Activated naive CD8-positive, alpha-beta T cell treated with anti-CD3 and anti-CD28 coated beads, Interleukin-2, amount 10 ng/mL, durations not matched to agents 7 days and 5 days (primary cell): ENCODE measurements around the gene CHGA. TPM values are rescaled to one million over a fixed set of nuclear protein-coding genes. Genes with fewer than 3 reads are reported as not detected.

Experiments
- ATAC-seq: fragments of 150-1000 bp; cut with Tn5 transposase; one replicate; pipeline ENCODE4 v1.10.0; 2021; ENCODE audit warnings: low read depth, moderate library complexity
- POLR2A ChIA-PET: fragments of 350-600 bp; sonication (Branson Sonifier 250); formaldehyde crosslinking; loops from one replicate; lab custom pipeline; 2021; ENCODE audit warnings: antibody characterized with exemption; lab: Charles Lee
- DNase-seq: peaks from one replicate; pipeline ENCODE4 v3.0.0; 2021
- H3K27ac Mint-ChIP-seq: one replicate; pipeline ENCODE4 v1.8.0; 2022; ENCODE audit warnings: mild to moderate bottlenecking, mixed read lengths
- H3K27me3 Mint-ChIP-seq: one replicate; pipeline ENCODE4 v1.8.0; 2022; ENCODE audit warnings: mild to moderate bottlenecking, moderate library complexity, mixed read lengths
- H3K36me3 Mint-ChIP-seq: one replicate; pipeline ENCODE4 v1.8.0; 2021; ENCODE audit warnings: mild to moderate bottlenecking, mixed read lengths
- H3K4me1 Mint-ChIP-seq: one replicate; pipeline ENCODE4 v1.8.0; 2021; ENCODE audit warnings: mixed read lengths
- H3K4me3 Mint-ChIP-seq: one replicate; pipeline ENCODE4 v1.8.0; 2022; ENCODE audit warnings: mild to moderate bottlenecking, moderate library complexity, mixed read lengths
- H3K9me3 Mint-ChIP-seq: one replicate; pipeline ENCODE4 v1.8.0; 2021; ENCODE audit warnings: mixed read lengths
- total RNA-seq, 2 experiments: library from RNA; stranded (reverse); gene quantifications; one replicate each; pipeline ENCODE4 v1.2.3, GENCODE V29; 2021

CHGA gene
- total RNA-seq, 2 experiments from 2014 or later, result not detected

DNA sequence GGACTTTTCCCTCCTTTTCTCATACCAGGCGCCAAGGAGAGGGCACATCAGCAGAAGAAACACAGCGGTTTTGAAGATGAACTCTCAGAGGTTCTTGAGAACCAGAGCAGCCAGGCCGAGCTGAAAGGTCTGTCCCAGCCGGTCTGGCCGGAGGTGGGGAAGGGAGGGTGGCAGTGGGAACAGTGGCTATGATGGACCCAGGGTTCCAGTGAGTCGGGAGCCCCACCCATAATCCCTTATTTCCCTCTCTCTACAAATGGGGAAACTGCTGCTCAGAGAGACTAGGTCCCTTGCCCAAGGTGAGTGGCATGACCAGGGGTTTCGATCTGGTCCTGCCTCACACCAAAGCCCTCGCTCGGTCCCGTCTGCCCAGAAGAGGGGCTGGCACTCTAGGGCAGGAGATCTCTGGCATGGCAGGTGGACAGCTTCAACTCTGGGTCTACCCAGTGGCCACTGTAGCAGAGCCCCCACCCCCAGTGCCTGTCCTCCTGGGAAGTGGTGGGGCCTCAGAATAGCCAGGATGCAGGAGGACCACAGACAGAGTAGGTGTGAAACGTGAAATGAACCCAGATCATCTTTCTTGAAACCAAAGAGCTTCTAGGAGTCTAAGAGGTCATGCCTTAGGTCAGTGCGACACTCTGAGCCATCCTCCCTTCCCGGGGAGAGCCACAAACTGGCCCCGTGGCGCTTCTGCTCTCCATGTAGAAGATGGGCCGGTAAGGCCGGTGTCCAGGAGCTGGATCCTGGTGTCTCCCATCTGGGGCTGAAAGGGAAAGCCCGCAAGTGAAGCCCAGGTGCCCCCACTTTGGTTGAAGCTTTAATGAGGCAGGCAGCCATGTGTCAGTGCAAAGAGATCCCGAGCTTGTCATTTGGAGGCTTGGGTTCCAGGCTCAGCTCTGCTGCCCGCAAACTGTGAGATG, 7.0 kb downstream of the CHGA start:
- no peaks in the 10 kb centered on the region for H3K9me3 Mint-ChIP-seq
- no peaks in the 10 kb centered on the region for H3K36me3 Mint-ChIP-seq
- POLR2A ChIA-PET, result no interaction called here
- no peak overlapping the region for H3K4me3 Mint-ChIP-seq
- DNase-seq (no peak), ATAC-seq (no peak)
- H3K4me1 Mint-ChIP-seq, result no peaks in the 10 kb centered on the region
- H3K27ac Mint-ChIP-seq, result no peak overlapping the region
- no peaks in the 10 kb centered on the region for H3K27me3 Mint-ChIP-seq

DNA sequence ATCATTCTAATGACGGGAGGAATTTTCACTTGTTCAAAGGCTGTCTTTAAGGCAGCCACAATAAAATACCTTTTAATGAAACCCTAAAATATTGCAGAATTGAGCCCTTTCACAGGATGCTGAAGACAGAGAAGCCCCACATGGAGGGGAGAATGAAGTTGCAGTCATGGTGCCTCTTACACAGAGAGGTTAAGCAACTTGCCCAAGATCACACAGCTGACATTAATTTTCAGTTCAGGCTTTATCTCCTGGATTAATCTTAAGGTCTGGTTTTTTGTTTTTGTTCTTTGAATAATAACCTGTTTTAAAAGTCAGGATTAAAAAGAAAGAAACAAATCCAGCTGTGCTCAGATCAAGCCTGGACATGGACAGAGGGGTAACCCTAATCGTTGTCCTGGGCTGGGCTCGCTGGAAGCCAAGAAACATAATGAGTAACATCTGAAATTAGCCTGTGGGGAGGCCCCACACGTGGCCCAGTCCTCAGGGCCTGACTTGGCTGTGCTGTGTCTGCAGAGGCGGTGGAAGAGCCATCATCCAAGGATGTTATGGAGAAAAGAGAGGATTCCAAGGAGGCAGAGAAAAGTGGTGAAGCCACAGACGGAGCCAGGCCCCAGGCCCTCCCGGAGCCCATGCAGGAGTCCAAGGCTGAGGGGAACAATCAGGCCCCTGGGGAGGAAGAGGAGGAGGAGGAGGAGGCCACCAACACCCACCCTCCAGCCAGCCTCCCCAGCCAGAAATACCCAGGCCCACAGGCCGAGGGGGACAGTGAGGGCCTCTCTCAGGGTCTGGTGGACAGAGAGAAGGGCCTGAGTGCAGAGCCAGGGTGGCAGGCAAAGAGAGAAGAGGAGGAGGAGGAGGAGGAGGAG, 8.0 kb downstream of the CHGA start:
- H3K27ac Mint-ChIP-seq, result no peak overlapping the region
- no peaks in the 10 kb centered on the region for H3K27me3 Mint-ChIP-seq
- DNase-seq, result no peak
- POLR2A ChIA-PET, result no interaction called here
- H3K36me3 Mint-ChIP-seq, result no peaks in the 10 kb centered on the region
- no peak overlapping the region for H3K4me3 Mint-ChIP-seq
- no peak for ATAC-seq
- H3K4me1 Mint-ChIP-seq, result no peaks in the 10 kb centered on the region
- no peaks in the 10 kb centered on the region for H3K9me3 Mint-ChIP-seq

DNA sequence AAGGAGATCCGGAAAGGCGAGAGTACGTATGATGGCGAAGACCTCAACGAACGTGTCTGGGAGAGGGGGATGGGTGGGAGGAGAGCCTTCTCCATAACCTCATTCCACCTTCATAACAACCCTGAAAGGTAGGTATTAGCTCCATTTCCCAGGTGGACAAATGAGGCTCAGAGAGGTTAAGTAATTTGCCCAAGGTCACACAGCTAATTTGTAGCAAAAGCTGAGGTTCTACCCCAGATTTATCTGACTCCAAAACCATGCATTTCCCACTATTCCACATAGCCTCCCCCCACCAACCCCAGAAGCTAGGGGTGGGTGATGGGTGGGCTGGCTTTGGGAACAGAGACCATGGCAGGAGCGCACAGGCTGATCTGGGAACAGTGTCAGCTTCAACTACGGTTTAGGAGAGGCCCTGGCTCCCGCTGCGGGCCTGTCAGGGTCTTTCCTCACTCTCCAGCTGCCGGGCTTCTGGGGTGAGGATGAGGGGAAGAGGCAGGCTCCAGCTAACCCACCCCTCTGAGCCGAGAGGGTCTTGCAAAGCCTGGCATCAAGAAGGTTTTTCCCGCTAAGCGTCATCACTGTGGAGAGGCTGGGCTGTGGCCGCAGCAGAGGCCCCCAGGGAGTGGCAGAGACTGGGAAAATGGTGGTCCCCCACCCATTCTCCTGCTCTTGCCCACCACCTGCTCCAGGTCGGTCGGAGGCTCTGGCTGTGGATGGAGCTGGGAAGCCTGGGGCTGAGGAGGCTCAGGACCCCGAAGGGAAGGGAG, 8.9 kb downstream of the CHGA start:
- H3K27me3 Mint-ChIP-seq, result no peaks in the 10 kb centered on the region
- H3K9me3 Mint-ChIP-seq, result no peaks in the 10 kb centered on the region
- POLR2A ChIA-PET, result no interaction called here
- no peak overlapping the region for H3K27ac Mint-ChIP-seq
- H3K4me3 Mint-ChIP-seq, result no peak overlapping the region
- DNase-seq (no peak), ATAC-seq (no peak)
- no peaks in the 10 kb centered on the region for H3K4me1 Mint-ChIP-seq
- no peaks in the 10 kb centered on the region for H3K36me3 Mint-ChIP-seq

DNA sequence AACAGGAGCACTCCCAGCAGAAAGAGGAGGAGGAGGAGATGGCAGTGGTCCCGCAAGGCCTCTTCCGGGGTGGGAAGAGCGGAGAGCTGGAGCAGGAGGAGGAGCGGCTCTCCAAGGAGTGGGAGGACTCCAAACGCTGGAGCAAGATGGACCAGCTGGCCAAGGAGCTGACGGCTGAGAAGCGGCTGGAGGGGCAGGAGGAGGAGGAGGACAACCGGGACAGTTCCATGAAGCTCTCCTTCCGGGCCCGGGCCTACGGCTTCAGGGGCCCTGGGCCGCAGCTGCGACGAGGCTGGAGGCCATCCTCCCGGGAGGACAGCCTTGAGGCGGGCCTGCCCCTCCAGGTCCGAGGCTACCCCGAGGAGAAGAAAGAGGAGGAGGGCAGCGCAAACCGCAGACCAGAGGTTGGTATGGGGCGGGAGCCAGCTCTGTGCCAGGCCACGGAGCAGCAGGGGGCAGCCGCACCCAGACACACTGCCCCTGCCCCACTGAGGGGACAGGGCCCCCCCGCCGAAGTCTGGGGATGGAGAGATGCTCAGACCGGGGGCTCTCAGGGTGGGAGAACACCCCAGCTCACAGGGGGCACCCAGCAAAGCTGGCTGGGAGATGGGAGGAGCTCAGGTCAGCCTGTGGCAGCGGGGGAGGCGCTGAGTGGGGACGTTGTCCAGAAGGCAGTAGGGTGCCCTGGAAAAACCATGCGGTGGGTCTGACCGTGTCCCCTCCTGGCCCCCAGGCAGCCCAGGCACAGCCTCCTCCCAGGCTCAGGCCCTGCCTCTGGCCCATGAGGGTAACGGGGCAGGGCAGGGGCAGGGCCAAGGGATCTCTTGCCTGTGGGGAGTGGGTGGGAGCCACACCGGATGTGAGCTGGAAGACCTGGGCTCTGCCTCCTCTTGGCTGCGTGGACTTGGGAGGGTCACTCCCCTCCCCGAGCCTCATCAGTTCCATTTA, 9.8 kb downstream of the CHGA start:
- no peaks in the 10 kb centered on the region for H3K9me3 Mint-ChIP-seq
- H3K4me3 Mint-ChIP-seq, result no peak overlapping the region
- H3K36me3 Mint-ChIP-seq, result no peaks in the 10 kb centered on the region
- no peak overlapping the region for H3K27ac Mint-ChIP-seq
- no peaks in the 10 kb centered on the region for H3K27me3 Mint-ChIP-seq
- no peak for ATAC-seq
- H3K4me1 Mint-ChIP-seq, result no peaks in the 10 kb centered on the region
- no peak for DNase-seq
- POLR2A ChIA-PET, result no interaction called here

DNA sequence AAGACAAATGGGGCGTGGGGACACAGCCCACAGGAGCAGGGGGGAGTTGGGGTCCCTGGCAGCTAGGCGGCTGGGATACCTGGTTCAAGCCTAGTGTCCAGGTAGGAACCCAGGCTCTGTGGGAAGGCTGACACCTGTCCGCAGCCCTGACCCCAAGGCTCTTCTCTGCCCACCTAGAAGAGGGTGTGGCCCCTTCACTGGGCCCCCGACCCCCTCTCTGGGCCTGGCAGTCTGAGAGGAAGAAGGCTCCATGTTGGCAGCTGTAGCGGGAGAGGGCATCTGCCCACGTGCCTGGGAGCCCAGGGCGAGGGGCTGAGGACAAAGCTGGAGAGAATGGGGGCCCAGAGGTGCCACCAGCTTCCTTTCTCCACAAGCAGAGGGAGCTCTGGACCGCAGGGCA, 10.5 kb downstream of the CHGA start:
- POLR2A ChIA-PET, result no interaction called here

DNA sequence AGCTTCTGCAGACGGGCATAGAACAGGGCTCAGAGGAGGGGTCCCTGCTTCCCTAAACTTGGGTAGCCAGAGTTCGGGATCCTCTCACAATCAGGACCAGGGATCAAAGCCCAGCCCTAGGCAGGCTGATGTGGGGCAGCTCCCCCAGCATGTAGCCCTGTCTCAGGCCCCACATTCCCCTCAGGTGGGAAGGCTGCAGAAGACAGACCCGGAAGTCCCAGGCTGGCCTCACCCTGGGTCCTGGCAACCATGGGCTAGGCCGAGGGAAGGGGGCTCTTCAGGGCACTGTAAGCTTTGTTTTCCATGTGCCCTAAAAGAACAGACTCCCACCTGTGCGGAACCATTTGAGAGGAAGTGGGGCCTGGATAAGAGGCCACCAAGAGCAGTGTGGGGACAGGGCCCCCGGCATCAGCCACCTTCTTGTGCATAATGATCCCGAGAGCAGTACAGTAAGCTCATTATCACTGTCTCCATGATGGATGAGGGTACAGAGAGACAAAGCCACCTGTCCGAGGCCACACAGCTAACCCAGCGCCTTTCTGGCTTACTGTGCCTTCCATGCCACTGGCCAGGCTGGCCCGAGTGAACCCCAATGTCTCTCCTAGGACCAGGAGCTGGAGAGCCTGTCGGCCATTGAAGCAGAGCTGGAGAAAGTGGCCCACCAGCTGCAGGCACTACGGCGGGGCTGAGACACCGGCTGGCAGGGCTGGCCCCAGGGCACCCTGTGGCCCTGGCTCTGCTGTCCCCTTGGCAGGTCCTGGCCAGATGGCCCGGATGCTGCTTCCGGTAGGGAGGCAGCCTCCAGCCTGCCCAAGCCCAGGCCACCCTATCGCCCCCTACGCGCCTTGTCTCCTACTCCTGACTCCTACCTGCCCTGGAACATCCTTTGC, 11.5 kb downstream of the CHGA start:
- H3K36me3 Mint-ChIP-seq, result no peaks in the 10 kb centered on the region
- no peak overlapping the region for H3K4me3 Mint-ChIP-seq
- H3K27me3 Mint-ChIP-seq, result no peaks in the 10 kb centered on the region
- H3K27ac Mint-ChIP-seq, result no peak overlapping the region
- ATAC-seq (no peak), DNase-seq (no peak)
- POLR2A ChIA-PET, result no interaction called here
- no peaks in the 10 kb centered on the region for H3K9me3 Mint-ChIP-seq
- H3K4me1 Mint-ChIP-seq, result no peaks in the 10 kb centered on the region

More for the DNA sequence above, 10.5 kb downstream of the CHGA start:
- Mint-ChIP-seq H3K4me3 (no peak overlapping the region), H3K27me3 (no peaks in the 10 kb centered on the region), H3K4me1 (no peaks in the 10 kb centered on the region), H3K27ac (no peak overlapping the region), H3K36me3 (no peaks in the 10 kb centered on the region), H3K9me3 (no peaks in the 10 kb centered on the region)
- DNase-seq (no peak), ATAC-seq (no peak)

DNA sequence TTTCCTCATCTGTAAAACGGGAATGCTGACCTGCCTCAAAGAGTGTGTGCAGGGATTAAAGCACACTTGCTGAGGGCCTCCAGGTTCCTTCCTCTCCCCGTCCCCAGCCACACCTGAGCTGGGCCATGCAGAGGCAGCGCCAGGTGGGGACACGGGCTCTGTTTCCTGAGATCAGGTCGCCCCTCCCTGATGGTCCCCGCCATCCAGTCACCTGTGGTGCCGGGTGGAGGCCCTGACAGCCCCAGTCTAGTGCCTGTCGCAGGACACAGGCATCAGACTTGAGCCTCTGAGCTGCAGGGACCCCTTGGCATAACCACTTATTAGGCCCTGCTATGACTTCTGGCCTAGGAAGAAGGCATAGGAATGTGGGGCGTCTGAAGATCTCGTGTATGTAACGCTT, 12.5 kb downstream of the CHGA start:
- H3K9me3 Mint-ChIP-seq, result no peaks in the 10 kb centered on the region
- H3K4me3 Mint-ChIP-seq, result no peak overlapping the region
- POLR2A ChIA-PET, result no interaction called here
- H3K4me1 Mint-ChIP-seq, result no peaks in the 10 kb centered on the region
- no peak for ATAC-seq
- no peaks in the 10 kb centered on the region for H3K27me3 Mint-ChIP-seq
- no peak overlapping the region for H3K27ac Mint-ChIP-seq
- no peaks in the 10 kb centered on the region for H3K36me3 Mint-ChIP-seq
- DNase-seq, result no peak

DNA sequence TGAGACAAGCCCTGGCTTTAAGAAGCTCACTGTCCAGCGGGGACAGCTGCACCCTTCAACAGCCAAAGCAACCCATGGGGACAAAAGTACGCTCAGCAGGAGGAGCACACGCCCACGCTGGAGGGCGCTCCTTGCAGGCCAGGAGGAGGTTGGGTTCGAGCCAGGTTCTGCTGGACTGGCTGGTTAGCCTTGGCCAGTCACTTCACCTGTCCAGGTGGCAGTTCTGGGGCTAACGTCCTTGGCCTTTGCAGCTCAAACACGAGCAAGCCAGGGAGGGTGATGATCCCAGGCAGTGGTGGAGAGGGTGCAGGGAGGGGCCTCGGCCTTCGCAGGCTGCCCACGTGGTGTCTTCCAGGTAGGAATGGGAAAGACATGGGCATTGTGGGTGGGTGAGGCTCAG, 13.1 kb downstream of the CHGA start:
- H3K27ac Mint-ChIP-seq, result no peak overlapping the region
- POLR2A ChIA-PET, result no interaction called here
- H3K9me3 Mint-ChIP-seq, result no peaks in the 10 kb centered on the region
- H3K27me3 Mint-ChIP-seq, result no peaks in the 10 kb centered on the region
- H3K4me3 Mint-ChIP-seq, result no peak overlapping the region
- no peaks in the 10 kb centered on the region for H3K36me3 Mint-ChIP-seq
- ATAC-seq (no peak), DNase-seq (no peak)
- H3K4me1 Mint-ChIP-seq, result no peaks in the 10 kb centered on the region

DNA sequence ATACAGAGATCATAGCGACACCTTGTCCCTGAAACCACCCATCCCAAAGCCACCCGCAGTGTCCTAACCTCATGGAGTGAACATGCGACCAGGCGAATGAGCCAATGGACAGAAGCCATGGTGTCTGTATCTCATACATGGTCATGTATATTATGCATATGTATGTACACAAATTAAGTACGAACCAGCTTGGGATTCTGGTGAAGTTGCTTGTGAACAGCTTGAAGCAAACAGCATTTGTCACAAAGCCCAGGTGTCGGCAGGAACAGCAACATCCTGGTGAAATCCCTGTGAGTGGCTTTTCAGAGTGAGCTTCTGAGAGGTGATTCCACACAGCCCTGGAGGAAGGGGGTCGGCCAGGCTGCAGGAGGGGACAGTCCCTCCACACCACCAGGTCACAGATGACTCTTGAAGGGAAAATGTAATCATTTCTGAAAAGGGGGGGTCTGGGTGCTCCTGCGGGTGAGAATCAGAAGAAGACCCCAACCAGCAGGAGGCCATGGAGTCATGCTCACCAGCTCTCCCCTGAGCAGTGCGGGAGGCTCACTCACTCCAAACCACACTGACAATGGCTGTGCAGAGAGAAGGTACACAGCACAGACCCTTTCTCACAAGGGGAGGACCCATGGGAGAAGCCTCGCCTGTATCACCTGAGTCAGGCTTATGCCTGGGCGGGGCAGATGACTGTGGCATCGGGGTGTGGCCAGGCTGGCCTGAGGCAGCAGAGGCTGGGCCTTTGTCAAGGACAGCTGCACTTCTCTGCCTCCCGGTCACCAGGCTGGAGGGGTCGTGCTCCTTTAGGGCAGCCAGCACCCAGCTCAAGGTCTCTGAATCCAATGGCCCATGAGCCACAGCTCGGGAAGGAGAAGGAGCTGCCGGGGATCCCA, 14.3 kb downstream of the CHGA start:
- H3K27ac Mint-ChIP-seq, result no peak overlapping the region
- no peaks in the 10 kb centered on the region for H3K36me3 Mint-ChIP-seq
- no peaks in the 10 kb centered on the region for H3K9me3 Mint-ChIP-seq
- POLR2A ChIA-PET, result interaction anchor here (0.5 kb wide), 1 partner anchor 167 kb away, joined by 3 read pairs; no protein-coding TSS in a partner anchor
- H3K4me1 Mint-ChIP-seq, result no peaks in the 10 kb centered on the region
- DNase-seq, result no peak
- ATAC-seq, result no peak
- no peak overlapping the region for H3K4me3 Mint-ChIP-seq
- no peaks in the 10 kb centered on the region for H3K27me3 Mint-ChIP-seq

DNA sequence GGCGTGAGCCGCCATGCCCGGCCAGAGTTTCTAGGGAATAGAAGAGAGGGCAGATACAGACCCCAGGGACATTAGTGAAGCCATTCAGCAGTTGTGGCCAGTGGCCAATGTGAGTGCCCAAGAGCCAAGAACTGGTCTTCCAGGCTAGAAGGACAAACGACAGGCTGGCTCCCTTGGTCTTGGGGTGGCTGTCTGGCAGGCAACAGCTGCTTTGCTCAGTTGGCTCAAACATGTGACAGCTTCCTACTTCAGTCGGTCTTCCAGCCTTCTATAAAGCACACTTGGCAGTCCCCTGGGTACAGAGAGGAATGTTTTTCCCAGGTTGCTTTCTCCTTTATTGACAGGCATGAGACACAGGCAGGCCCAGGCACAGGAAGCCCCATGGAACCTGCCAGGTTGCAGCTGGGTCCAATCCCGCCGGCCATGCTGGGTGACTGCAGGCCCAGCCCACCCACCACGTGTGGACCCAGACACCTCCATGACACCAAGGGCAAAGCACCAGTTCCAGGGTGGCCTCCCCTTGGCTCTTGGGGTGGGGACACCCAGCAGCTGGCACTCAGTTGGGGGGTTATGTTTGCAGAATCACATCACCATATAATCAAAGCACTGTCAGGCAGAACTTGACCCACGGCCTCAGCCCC, 15.4 kb downstream of the CHGA start:
- no peak overlapping the region for H3K27ac Mint-ChIP-seq
- POLR2A ChIA-PET, result no interaction called here
- no peaks in the 10 kb centered on the region for H3K4me1 Mint-ChIP-seq
- no peaks in the 10 kb centered on the region for H3K36me3 Mint-ChIP-seq
- no peaks in the 10 kb centered on the region for H3K27me3 Mint-ChIP-seq
- no peaks in the 10 kb centered on the region for H3K9me3 Mint-ChIP-seq
- no peak overlapping the region for H3K4me3 Mint-ChIP-seq
- ATAC-seq, result no peak
- DNase-seq, result no peak
